ENCODE measurements around the gene SLC7A7.

DNA sequence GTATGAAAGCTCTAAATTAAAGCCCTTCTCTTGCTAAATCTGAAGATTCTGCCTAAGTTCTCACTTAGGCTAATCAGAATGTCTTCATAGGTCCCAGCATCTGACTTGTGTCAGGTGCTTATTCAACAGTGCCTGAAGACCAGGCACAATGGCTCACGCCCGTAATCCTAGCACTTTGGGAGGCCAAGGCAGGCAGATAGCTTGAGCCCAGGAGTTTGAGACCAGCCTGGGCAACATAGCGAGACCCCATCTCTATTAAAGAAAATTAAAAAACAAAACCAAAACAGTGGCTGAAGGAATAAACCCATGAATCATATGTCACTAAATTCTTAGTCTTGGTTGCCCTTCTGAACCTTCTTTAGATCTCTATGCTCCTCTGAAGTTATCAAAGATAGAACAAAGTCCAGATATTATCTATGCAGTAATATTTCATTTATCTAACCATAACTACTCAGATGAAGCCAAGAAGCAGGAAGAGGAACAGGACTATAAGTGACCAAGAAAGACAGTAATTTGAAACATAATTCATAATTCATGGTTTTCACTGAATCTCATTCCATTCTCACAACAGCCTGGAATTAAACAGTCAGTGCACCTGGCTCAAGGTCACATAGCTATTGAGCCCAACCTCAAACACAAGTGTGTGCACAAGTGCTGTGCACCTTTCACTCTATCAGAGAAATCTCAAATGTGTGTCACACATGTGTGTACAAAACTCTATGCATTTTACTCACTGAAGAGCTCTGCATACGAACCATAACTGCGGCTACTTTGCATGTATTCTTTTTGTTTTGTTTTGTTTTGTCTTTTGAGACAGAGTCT is 6.6 kb downstream of the SLC7A7 start:
- TF ChIP-seq CTCF (conservative IDR thresholded peaks at IDR 0.05) (no peak), ZFX (IDR thresholded peaks at IDR 0.05) (no peak)
